Cortex of kidney (tissue), 1 donor: ENCODE data around the gene PDCD4.

Experiments
- DNase-seq: peaks from one replicate; lab custom pipeline; 2025; lab: John Stamatoyannopoulos, UW

Gene PDCD4

DNA sequence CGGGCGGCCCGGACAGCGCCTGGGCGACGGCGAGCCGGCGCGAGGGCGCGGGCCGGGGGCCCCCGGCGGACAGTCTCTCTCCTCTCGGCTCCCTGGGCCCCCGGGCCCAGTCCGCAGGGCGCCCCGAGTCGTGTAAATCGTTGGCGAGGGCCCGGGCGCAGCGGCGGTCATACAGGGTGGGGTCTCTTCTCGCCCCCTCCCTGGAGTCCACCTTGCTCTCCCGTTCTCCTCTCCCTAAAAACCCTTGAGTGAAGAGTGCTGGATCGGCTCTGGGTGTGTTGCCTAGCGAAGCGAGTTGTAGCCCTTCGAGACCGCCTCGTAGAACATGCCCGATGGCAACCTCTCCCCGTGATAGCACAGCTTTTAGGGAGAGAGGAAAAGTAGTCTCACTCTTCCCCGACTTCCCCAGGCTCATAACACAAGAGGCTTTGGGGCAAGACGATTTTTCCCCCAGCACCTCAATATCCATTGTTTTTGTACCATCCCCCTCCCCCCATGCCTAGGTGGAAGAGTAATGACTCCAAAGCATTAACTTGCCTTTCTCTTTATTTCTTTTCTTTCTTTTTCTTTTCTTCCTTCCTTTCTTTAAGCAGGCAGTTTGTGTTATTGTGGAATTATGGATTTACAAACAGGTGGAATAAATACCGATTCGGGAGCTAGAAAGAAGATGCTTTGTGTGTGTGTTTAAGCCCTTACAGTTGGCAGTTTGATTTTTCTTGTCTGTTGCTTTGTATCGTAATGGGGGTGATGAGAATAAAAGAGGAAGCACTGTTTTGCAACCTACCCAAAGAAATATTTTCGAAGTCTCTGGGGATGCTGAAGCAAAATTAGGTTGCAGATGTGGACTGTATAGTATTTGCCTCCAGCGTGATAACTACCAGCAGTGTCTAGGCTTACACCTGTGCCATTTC is 48.5 kb downstream of the PDCD4 start:
- no peak for DNase-seq

DNA sequence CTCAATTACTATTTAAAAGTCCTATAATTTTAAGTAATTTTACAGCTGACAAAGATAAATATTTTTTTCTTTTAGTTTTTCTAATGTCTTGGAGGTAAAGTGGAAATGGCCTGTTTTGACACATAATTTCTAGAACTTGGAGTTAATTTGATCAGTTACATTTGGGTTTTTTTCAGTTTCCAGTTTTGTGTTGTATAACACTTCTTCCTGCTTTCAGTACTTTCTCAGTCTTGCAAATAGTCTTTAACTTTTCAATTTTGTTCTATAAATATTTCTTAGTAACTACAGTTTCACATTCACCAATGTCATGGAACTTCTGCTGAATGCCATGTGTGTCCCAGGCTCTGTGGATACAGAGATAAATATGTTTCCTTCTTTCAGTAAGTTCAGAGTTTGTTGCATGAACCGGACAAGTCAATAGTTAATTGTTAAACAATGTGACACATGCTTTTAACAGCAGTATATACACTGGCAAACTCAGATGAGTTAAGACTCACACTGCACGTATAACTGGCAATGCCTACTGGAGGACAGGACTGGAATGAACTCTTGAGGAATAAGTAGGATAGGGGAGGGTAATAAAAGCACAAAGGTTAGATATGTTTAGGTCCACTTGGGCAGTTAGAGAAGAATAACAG is 52.2 kb downstream of the PDCD4 start:
- DNase-seq: no peak

DNA sequence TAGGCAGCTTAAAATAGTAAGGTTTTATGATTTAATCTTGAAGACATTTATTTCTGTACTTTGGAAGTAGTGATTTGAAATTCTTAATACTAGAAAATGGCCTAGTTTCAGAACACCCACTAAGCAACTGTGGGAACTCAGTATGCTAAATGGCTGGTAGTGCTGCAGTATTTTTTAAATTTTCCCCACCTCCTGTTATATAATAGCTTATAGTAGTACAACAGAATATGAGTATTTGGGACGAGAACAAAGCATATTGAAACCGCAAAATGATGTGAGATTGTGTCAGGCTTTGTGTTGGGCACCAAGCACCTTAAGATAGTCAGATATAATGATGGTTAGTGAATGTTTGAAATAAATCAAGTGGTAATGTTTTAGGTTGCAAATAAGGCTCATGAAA is 55.7 kb downstream of the PDCD4 start:
- no peak for DNase-seq

DNA sequence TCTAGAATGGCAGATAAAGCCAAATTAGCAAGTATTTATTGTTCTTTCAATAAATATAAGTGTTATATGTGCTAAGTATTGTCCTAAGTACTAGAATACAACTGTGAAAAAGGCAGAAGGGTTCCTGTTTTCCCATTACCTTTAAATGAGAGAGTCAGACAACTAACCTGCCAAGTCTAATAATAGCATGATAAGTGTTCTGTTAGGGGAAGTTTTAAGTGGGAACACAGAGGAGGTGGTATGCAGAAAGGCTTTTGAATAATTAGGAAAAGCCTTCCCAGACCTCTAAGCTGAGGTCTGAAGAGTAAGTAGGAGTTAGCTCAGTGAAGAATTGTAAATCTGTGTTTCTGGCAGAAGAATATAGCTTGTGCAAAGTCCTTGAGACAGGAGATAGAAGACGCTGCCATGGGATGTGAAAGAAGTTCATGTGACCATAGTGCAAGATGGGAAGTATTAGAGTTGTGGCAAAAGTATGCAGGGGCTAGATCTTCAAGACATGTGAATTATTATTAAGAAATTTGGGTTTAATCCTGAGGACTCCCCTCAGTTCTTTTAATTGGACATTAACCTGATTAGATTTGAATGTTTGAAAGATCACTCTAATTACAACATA is 60.1 kb downstream of the PDCD4 start:
- no peak for DNase-seq

DNA sequence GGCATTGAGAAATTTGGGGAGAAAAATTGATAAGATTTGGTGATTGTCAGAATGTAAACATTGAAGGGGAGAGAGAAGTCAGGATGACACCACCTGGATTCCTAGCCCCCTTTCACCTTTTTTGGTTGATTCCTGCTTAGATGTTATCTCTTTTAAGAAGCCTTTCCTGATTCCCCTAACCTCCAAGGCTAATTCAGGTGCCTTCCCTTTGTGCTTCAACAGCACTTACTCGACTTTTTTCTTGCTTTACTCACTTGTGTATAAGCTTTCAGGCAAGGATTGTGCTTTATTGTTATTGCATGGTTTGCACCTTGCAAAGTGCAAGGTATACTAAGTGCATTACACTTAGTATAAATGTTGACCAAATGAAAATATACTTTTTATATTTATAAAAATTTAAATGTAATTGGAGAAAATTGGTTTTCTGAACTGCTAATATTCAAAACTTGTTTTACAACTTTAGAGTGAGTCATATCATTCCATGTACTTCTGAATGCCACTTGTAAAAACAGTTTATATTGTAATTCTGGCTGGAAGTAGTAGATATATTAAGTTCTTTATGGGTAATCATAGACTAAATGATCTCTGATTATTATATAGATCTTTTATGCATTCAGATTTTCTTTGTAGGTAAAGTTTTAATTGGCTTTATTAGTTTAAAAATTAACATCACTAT is 60.9 kb downstream of the PDCD4 start:
- no peak for DNase-seq

DNA sequence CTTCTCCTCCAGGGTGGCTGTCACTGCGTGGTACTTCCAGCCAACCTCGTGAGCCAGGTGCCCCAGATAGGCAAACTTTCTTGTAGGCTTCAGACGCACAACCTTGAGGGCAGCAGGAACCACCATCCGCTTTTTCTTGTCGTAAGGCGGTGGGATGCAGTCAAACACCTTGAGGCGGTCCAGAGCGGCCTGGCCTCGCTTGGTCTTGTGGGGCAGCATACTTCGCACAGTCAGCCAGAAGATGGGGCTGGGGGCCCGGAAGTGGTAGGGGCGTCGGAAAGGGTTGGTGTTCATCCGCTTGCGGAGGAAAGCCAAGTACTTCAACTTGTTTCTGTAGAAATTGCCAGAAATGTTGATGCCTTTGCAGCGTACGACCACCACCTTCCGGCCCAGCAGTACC is 65.0 kb downstream of the PDCD4 start:
- no peak for DNase-seq

DNA sequence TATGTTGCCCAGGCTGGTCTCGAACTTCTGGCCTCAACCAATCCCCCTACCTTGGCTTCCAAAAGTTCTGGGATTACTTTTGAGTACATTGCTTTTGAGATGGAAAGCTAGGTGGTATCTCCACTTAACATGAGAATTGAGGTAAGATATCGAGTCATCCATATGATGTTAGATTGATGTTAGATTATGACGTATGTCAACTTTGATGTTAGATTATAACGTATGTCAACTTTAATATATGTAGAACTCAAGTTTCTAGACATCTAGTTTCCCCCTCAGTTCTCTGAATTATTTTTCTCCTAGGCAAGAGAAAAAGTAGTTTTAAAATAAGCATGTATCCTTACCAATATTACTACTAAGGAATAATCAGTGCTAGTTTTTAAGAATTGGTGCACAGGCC is 67.7 kb downstream of the PDCD4 start:
- DNase-seq: no peak

DNA sequence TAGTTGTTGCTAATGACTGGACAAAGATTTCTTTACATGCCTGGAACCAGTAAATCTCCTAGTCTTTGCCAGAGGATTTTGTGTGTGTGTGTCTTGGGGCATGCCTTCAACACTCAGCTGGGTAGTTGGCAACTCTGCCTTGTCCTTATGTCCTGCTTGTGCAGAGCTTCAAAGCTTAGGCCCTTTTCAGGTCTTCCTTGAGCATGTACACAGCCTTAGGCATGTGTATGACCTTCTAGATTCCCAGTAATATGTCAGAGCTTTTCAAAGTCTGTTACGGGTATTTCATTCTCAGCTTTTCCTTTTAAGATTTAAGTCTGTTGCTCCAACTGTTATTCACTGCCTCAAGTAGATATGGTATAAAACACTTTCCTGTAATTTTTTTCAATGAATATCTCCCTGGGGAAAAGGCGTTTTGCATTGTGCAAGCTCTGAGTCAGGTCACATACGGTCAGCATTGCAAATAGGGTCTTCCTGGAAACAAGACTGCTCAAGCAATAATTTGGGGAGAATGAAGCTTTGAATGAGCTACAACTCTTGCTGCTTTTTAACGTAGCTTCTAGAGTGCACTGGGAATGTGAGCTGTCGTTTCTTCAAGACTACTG is 73.2 kb downstream of the PDCD4 start:
- no peak for DNase-seq

DNA sequence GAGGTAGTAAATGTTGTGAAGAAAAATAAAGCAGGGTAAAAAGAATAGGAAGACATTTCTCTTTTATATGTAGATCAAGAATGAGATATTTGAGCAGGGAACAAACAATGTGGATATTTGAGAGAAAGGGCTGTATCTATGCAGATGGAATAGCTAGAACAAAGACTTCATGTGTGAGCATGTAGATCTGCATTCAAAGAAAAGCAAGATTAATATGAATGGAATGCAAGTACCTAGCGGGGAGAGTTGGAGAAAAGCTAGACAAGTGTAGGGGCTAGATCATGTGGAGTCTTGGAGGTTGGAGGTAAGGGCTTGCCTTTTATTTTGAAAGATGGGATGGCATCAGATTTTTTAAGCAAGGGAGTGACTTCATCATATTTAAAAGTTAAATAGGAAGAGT is 74.8 kb downstream of the PDCD4 start:
- no peak for DNase-seq

DNA sequence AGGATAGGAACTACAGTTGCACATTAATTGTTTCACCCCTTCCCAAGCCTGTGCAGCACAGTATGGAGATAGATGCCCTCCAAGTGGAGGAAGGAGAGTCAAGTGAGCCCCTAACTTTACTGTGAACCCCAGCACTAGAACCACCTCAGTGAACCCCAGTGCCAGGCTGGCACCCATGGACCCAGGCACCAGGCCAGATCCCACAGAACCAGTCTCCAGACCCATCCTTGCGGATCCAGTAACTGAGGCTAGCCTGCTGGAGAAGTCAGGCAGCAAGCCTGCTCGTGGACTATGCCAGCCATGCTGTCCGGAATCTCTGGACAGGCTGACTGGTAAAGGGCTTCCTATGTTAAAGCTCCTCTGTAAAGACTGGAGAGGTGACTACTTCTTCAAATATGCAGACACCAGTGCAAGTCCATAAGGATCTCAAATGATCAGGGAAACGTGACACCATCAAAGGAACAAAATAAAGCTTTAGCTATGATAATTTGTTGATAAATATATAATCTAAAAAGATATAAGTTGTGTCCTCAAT is 75.4 kb downstream of the PDCD4 start:
- no peak for DNase-seq
